ENCODE results near the gene USP47.

The USP47 gene

GRCh38 chr11:11841723-11842420 lies at the start of gene USP47:
TSS of gene USP47 (plus strand) at chr11:11841972. CDS start at chr11:11842186, 214 bp downstream.
- TF ChIP-seq CTCF (IDR thresholded peaks at IDR 0.05; ENCODE audit: low read depth, low read length, missing control alignments): peak; percentile 68
- no peak for DNase-seq (ENCODE audit: extremely low read depth, low read depth)
- peak within 1 kb of the TSS; percentile 83 for H3K4me3 ChIP-seq (replicated peaks; ENCODE audit: low read depth, low read length)

GRCh38 chr11:11793073-11793472 lies 48.7 kb upstream of the USP47 start:
- no peak overlapping the region for H3K4me3 ChIP-seq (replicated peaks; ENCODE audit: low read depth, low read length)

GRCh38 chr11:11798586-11799438 lies 43.0 kb upstream of the USP47 start:
- H3K4me3 ChIP-seq (replicated peaks; ENCODE audit: low read depth, low read length): no peak overlapping the region
- peak; percentile 98 for TF ChIP-seq CTCF (IDR thresholded peaks at IDR 0.05; ENCODE audit: low read depth, low read length, missing control alignments)
- DNase-seq (ENCODE audit: extremely low read depth, low read depth): no peak

More at GRCh38 chr11:11793073-11793472, 48.7 kb upstream of the USP47 start:
- no peak for TF ChIP-seq CTCF (IDR thresholded peaks at IDR 0.05; ENCODE audit: low read depth, low read length, missing control alignments)
- DNase-seq (ENCODE audit: extremely low read depth, low read depth): no peak

GRCh38 chr11:11805228-11805627 lies 36.5 kb upstream of the USP47 start:
- no peak overlapping the region for H3K4me3 ChIP-seq (replicated peaks; ENCODE audit: low read depth, low read length)
- no peak for DNase-seq (ENCODE audit: extremely low read depth, low read depth)
- no peak for TF ChIP-seq CTCF (IDR thresholded peaks at IDR 0.05; ENCODE audit: low read depth, low read length, missing control alignments)

GRCh38 chr11:11806074-11806473 lies 35.7 kb upstream of the USP47 start:
- no peak for DNase-seq (ENCODE audit: extremely low read depth, low read depth)
- H3K4me3 ChIP-seq (replicated peaks; ENCODE audit: low read depth, low read length): no peak overlapping the region
- TF ChIP-seq CTCF (IDR thresholded peaks at IDR 0.05; ENCODE audit: low read depth, low read length, missing control alignments): no peak

GRCh38 chr11:11806586-11806985 lies 35.2 kb upstream of the USP47 start:
- no peak for DNase-seq (ENCODE audit: extremely low read depth, low read depth)
- H3K4me3 ChIP-seq (replicated peaks; ENCODE audit: low read depth, low read length): no peak overlapping the region
- no peak for TF ChIP-seq CTCF (IDR thresholded peaks at IDR 0.05; ENCODE audit: low read depth, low read length, missing control alignments)

Measured in HFF-Myc (cell line).